OCI-LY7 (cell line): ENCODE measurements around the gene TBR1. TPM values are rescaled to one million over a fixed set of nuclear protein-coding genes. Genes with fewer than 3 reads are reported as not detected.

Experiments
- BruUV-seq: library from RNA; stranded (reverse); fragments of 400-500 nt; replicated peaks from 2 replicates; lab custom pipeline; 2021; lab: Mats Ljungman, UMichigan
- CTCF ChIA-PET: fragments of 300-600 bp; sonication (Branson Sonifier 250); formaldehyde crosslinking; loops from one replicate; lab custom pipeline; 2022; ENCODE audit warnings: antibody characterized with exemption; ENCODE audit not compliant: unreplicated experiment; lab: Charles Lee
- POLR2A ChIA-PET: fragments of 300-600 bp; sonication (Branson Sonifier 250); formaldehyde crosslinking; loops from one replicate; lab custom pipeline; 2022; ENCODE audit warnings: antibody characterized with exemption; lab: Charles Lee
- DNase-seq: peaks from one replicate; pipeline ENCODE4 v3.0.0-alpha.2; 2015; ENCODE audit warnings: low spot score
- H2AFZ ChIP-seq: fragments of 200-600 bp; sonication (generic), shearing (Covaris generic); 2 replicates; pipeline ENCODE4 v1.6.1; 2014; ENCODE audit warnings: mild to moderate bottlenecking, antibody characterized with exemption, low read length, moderate library complexity
- H3K27ac ChIP-seq: fragments of 200-600 bp; sonication (generic); 2 replicates; pipeline ENCODE4 v1.5.1; 2014; ENCODE audit warnings: mixed run types, low read depth, mild to moderate bottlenecking, moderate library complexity, low read length, inconsistent platforms; ENCODE audit not compliant: poor library complexity, severe bottlenecking
- H3K36me3 ChIP-seq: fragments of 200-600 bp; sonication (generic); 2 replicates; pipeline ENCODE4 v1.6.1; 2014; ENCODE audit warnings: mild to moderate bottlenecking, antibody characterized with exemption, low read length, moderate library complexity, mixed read lengths; ENCODE audit not compliant: insufficient read depth
- H3K4me1 ChIP-seq: fragments of 200-600 bp; sonication (generic); 2 replicates; pipeline ENCODE4 v1.5.1; 2014; ENCODE audit warnings: mild to moderate bottlenecking, low read length; ENCODE audit not compliant: insufficient read depth, poor library complexity, severe bottlenecking
- H3K4me2 ChIP-seq: fragments of 200-600 bp; sonication (generic); 2 replicates; pipeline ENCODE4 v1.6.1; 2014; ENCODE audit warnings: mild to moderate bottlenecking, low read length
- H3K4me3 ChIP-seq: fragments of 200-600 bp; sonication (generic); 2 replicates; pipeline ENCODE4 v1.5.1; 2014; ENCODE audit warnings: mild to moderate bottlenecking, low read depth, low read length; ENCODE audit not compliant: poor library complexity, severe bottlenecking
- H3K79me2 ChIP-seq: fragments of 200-600 bp; sonication (generic); 2 replicates; pipeline ENCODE4 v1.6.1; 2016; ENCODE audit warnings: low read depth, mild to moderate bottlenecking, low read length, moderate library complexity, mixed read lengths; ENCODE audit not compliant: insufficient read depth
- H3K9me2 ChIP-seq: fragments of 200-600 bp; sonication (generic); 2 replicates; pipeline ENCODE4 v1.6.1; 2016; ENCODE audit warnings: mild to moderate bottlenecking, low read length, mixed read lengths; ENCODE audit not compliant: insufficient read depth
- H3K9me3 ChIP-seq: fragments of 200-600 bp; sonication (generic); 2 replicates; pipeline ENCODE4 v1.6.1; 2014; ENCODE audit warnings: mild to moderate bottlenecking, mixed run types, low read length, mixed read lengths
- H4K20me1 ChIP-seq: fragments of 200-600 bp; sonication (generic); 2 replicates; pipeline ENCODE4 v1.6.1; 2014; ENCODE audit warnings: mild to moderate bottlenecking, antibody characterized with exemption, low read length, moderate library complexity, mixed read lengths; ENCODE audit not compliant: insufficient read depth
- EZH2phosphoT487 ChIP-seq: fragments of 200-600 bp; sonication (generic); IDR thresholded peaks from 2 replicates; pipeline ENCODE4 v1.6.1; 2018; ENCODE audit warnings: low read depth, borderline replicate concordance, mild to moderate bottlenecking, mixed run types, antibody characterized with exemption, low read length, moderate library complexity, mixed read lengths
- intact Hi-C: fragments of 100-400 bp; cut with micrococcal nuclease; formaldehyde crosslinking; loops from one replicate; pipeline ENCODE4 v1.10.0; 2022; ENCODE audit not compliant: unreplicated experiment
- total RNA-seq, 2 experiments: library from RNA; depleted of rRNA in 1 of 2; stranded (reverse); fragments of >200 nt in 1 of 2; shearing (Covaris generic) in 1 of 2; gene quantifications; 2 replicates each; pipeline ENCODE4 v1.2.3, GENCODE V29; 2014 to 2022
- TF ChIP-seq, protein P1 (sequence below): fragments of 200-600 bp; sonication (generic); conservative IDR thresholded peaks from 2 replicates; pipeline ENCODE4 v1.5.1; 2014; ENCODE audit warnings: mild to moderate bottlenecking, antibody characterized with exemption, low read length, moderate library complexity, mixed read lengths

The TBR1 gene
- total RNA-seq, 2 experiments from 2014 or later: 0.03 TPM; not detected in 1

DNA sequence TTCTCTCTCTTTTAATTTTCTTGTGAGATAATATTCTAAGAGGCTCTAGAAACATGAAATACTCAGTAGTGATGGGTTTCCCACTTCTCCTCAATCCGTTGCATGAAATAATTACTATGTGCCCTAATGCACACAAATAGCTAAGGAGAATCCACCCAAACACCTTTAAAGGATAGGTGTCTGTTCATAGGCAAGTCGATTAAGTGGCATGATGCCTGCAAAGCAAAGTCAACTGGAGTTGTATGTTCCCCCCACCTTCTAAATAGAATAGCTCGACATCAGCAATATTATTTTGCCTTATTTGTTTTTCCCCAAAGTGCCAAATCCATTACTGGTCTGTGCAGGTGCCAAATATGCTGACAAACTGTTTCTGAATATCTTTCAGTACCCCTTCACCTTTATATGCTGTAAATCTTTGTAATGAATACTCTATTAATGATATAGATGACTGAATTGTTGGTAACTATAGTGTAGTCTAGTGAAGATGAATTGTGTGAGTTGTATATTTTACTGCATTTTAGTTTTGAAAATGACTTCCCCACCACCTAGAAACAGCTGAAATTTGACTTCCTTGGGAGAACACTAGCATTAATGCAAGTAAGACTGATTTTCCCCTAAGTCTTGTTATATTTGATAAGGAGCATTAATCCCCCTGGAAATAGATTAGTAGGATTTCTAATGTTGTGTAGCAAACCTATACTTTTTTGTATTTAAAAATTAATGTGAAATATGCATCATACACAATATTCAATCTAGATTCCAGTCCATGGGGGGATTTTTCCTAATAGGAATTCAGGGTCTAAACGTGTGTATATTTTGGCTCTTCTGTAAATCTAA, 9.0 kb downstream of the TBR1 start:
- DNase-seq: no peak
- ChIA-PET POLR2A (interaction anchor here (0.6 kb wide), 1 partner anchor 1909 kb away, joined by 3 read pairs; no protein-coding TSS in a partner anchor), CTCF (no interaction called here)
- H3K9me2 ChIP-seq: no peaks in the 10 kb centered on the region
- no peak overlapping the region for H3K4me2 ChIP-seq
- H3K4me1 ChIP-seq: no peaks in the 10 kb centered on the region
- H3K79me2 ChIP-seq: no peaks in the 10 kb centered on the region
- no peaks in the 10 kb centered on the region for H3K36me3 ChIP-seq
- intact Hi-C loops: no loop called here
- H3K4me3 ChIP-seq: no peak overlapping the region
- BruUV-seq: no TSS peak
- H3K27ac ChIP-seq: no peak overlapping the region
- no peaks in the 10 kb centered on the region for H4K20me1 ChIP-seq
- no peaks in the 10 kb centered on the region for H3K9me3 ChIP-seq
- TF ChIP-seq, protein P1, sequence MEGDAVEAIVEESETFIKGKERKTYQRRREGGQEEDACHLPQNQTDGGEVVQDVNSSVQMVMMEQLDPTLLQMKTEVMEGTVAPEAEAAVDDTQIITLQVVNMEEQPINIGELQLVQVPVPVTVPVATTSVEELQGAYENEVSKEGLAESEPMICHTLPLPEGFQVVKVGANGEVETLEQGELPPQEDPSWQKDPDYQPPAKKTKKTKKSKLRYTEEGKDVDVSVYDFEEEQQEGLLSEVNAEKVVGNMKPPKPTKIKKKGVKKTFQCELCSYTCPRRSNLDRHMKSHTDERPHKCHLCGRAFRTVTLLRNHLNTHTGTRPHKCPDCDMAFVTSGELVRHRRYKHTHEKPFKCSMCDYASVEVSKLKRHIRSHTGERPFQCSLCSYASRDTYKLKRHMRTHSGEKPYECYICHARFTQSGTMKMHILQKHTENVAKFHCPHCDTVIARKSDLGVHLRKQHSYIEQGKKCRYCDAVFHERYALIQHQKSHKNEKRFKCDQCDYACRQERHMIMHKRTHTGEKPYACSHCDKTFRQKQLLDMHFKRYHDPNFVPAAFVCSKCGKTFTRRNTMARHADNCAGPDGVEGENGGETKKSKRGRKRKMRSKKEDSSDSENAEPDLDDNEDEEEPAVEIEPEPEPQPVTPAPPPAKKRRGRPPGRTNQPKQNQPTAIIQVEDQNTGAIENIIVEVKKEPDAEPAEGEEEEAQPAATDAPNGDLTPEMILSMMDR: no peak
- TF ChIP-seq EZH2phosphoT487: no peak
- no peak overlapping the region for H2AFZ ChIP-seq

- POLR2A ChIA-PET: interaction anchor here (0.6 kb wide), 2 partner anchors 235 to 1909 kb away, joined by 3 read pairs; no protein-coding TSS in a partner anchor
- Histone ChIP-seq H3K4me3 (no peak overlapping the region), H3K27ac (no peak overlapping the region), H4K20me1 (no peaks in the 10 kb centered on the region), H3K9me3 (no peaks in the 10 kb centered on the region), H3K9me2 (no peaks in the 10 kb centered on the region), H2AFZ (no peak overlapping the region), H3K79me2 (no peaks in the 10 kb centered on the region), H3K36me3 (no peaks in the 10 kb centered on the region), H3K4me2 (no peak overlapping the region), H3K4me1 (no peaks in the 10 kb centered on the region)
- TF ChIP-seq, protein P1: no peak
- TF ChIP-seq EZH2phosphoT487: no peak
- no TSS peak for BruUV-seq
- no peak for DNase-seq
- intact Hi-C loops: no loop called here
- CTCF ChIA-PET: no interaction called here
Measured at GRCh38 chr2:161425728-161426454, 9.8 kb downstream of the TBR1 start.
